Thoracic aorta (tissue), 2 donors: Measurements from ENCODE around the gene PUM2. TPM values are rescaled to one million over a fixed set of nuclear protein-coding genes. Genes with fewer than 3 reads are reported as not detected.
"Not testable (repeated sequence)": the region's sequence is repeated elsewhere in the genome, so short reads cannot be mapped to it uniquely, and the experiment has no call there.

ENCODE experiments used
- ATAC-seq: fragments of 150-250 bp; one replicate; pipeline ENCODE4 v1.8.0; 2017; ENCODE audit warnings: low read depth; ENCODE audit not compliant: insufficient number of reproducible peaks, low FRiP score
- DNase-seq: peaks from one replicate; pipeline ENCODE4 v3.0.0-alpha.2; 2020; ENCODE audit warnings: low spot score
- H3K27ac ChIP-seq, 2 donors: fragments of 200-600 bp; sonication (generic); 1 replicate in 1 of 2; 2 replicates in 1 of 2; pipeline ENCODE4 v1.5.1; 2016; ENCODE audit warnings: mild to moderate bottlenecking in 2 of 2, moderate library complexity in 2 of 2
- H3K27me3 ChIP-seq: fragments of 200-600 bp; sonication (generic); replicated peaks from 2 replicates; pipeline ENCODE4 v1.6.0; 2016; ENCODE audit warnings: mild to moderate bottlenecking; ENCODE audit not compliant: insufficient read depth
- H3K36me3 ChIP-seq: fragments of 200-600 bp; sonication (generic); one replicate; pipeline ENCODE4 v1.5.1; 2016
- H3K4me1 ChIP-seq, 2 donors: fragments of 200-600 bp; sonication (generic); 1 replicate in 1 of 2; 2 replicates in 1 of 2; pipeline versions ENCODE4 v1.5.1 to v1.6.0; 2016; ENCODE audit warnings: low read depth in 2 of 2, mild to moderate bottlenecking in 1 of 2; ENCODE audit not compliant: control insufficient read depth in 1 of 2
- H3K4me3 ChIP-seq: fragments of 200-600 bp; sonication (generic); 2 replicates; pipeline ENCODE4 v1.5.1; 2016; ENCODE audit warnings: mild to moderate bottlenecking
- H3K9me3 ChIP-seq: fragments of 200-600 bp; sonication (generic); 2 replicates; pipeline ENCODE4 v1.5.1; 2016
- CTCF ChIP-seq: fragments of 200-600 bp; sonication (generic); IDR thresholded peaks from one replicate; pipeline ENCODE4 v1.5.1; 2019; ENCODE audit warnings: antibody characterized with exemption
- total RNA-seq, 2 donors: library from RNA; depleted of rRNA; stranded (reverse); fragments of >200 nt; gene quantifications; one replicate each; pipeline versions ENCODE4 v1.1.0 to v1.2.3, GENCODE V29; 2016

The PUM2 gene
- total RNA-seq, 2 donors from 2014 or later: 45.4 to 88.7 TPM

- DNase-seq (no peak), ATAC-seq (no peak)
- Histone ChIP-seq H3K4me3 (no peak overlapping the region), H3K27me3 (no peaks in the 10 kb centered on the region), H3K36me3 (no peaks in the 10 kb centered on the region), H3K27ac (no peak overlapping the region), H3K9me3 (no peaks in the 10 kb centered on the region), H3K4me1 (no peaks in the 10 kb centered on the region)
- TF ChIP-seq CTCF: no peak
Measured at GRCh38 chr2:20372896-20373640, 22.4 kb upstream of the PUM2 start.

DNA sequence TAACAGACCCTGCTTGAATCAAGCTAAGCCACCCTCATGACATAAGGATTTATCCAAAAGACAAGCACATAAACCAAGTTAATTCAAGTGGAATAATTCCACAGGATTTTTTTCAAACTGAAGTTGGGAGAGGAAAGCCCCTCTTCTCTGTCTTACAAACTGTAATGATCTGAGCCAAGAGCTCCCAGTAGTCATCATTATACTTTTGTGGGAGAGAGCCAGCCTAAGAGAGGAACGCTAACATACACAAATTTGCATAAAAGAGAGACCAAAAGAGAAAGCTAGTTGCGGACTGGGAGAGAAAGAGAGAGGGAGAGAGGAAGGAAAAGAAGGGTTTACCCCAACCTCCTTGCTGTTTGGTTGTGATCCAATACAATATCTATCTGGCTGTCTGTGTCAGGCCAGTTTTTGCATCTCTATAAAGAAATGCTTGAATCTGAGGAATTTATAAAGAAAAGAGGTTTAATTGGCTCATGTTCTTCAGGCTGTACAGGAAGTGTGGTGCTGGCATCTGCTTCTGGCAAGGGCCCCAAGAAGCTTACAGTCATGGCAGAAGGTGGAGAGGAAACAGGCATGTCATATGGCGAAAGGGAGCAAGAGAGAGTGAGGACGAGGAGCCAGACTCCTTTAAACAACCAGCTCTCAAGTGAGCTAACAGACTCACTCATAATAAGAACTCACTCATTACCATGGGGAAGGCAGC is 20.8 kb upstream of the PUM2 start:
- no peak for TF ChIP-seq CTCF
- DNase-seq (no peak), ATAC-seq (no peak)
- Histone ChIP-seq H3K4me1 (no peaks in the 10 kb centered on the region), H3K36me3 (no peaks in the 10 kb centered on the region), H3K4me3 (no peak overlapping the region), H3K27ac (no peak overlapping the region), H3K27me3 (no peaks in the 10 kb centered on the region), H3K9me3 (no peaks in the 10 kb centered on the region)

DNA sequence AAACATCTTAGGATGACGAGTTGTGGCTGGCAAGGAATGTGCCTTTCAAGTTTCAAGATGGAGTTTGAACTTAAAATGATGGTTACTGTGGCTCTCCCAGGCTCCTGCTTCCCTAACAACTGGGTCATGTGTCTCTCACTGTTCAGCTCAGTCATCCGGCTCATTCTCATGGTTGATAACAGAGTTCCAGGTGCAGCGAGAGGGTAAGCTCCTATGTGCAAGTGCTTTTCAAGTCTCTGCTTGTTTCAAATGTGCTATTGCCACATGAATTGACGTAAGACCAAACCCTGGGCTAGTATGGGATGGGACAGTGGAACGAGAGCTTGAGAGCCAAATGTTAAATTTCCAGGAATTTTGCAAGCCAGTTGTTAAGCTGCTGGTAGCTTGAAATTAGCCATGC is 19.5 kb upstream of the PUM2 start:
- no peak for DNase-seq
- Histone ChIP-seq H3K9me3 (no peaks in the 10 kb centered on the region), H3K4me1 (no peaks in the 10 kb centered on the region), H3K36me3 (no peaks in the 10 kb centered on the region), H3K4me3 (no peak overlapping the region), H3K27me3 (no peaks in the 10 kb centered on the region), H3K27ac (no peak overlapping the region)
- ATAC-seq: no peak
- no peak for TF ChIP-seq CTCF

DNA sequence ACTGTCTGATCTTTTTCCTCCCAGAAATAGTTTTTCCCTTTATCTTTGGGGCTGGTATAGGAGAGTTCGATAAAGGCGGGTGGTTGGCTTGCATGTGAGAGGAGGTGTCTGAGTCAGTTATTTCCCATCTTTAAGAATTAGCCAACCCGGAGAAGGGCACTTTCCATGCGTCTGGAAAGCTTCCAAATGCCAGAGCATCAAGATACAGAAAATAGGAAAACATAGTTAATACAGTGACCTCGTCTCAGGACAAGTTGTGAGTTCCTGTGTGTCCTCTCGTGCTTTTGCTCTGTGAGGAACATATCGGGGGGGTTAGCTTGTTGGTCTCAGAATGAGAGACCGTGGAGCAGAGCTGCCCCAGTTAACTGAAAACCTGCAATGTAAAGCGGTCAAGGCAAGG is 18.7 kb upstream of the PUM2 start:
- Histone ChIP-seq H3K27me3 (no peaks in the 10 kb centered on the region), H3K4me1 (no peaks in the 10 kb centered on the region), H3K27ac (no peak overlapping the region), H3K4me3 (no peak overlapping the region), H3K9me3 (no peaks in the 10 kb centered on the region), H3K36me3 (no peaks in the 10 kb centered on the region)
- DNase-seq (no peak), ATAC-seq (no peak)
- no peak for TF ChIP-seq CTCF

- Histone ChIP-seq H3K27ac (no peak overlapping the region), H3K4me3 (no peak overlapping the region), H3K9me3 (no peaks in the 10 kb centered on the region), H3K27me3 (no peaks in the 10 kb centered on the region), H3K36me3 (no peaks in the 10 kb centered on the region), H3K4me1 (no peaks in the 10 kb centered on the region)
- TF ChIP-seq CTCF: no peak
- ATAC-seq: no peak
- no peak for DNase-seq
Measured at GRCh38 chr2:20368706-20369105, 18.1 kb upstream of the PUM2 start.

DNA sequence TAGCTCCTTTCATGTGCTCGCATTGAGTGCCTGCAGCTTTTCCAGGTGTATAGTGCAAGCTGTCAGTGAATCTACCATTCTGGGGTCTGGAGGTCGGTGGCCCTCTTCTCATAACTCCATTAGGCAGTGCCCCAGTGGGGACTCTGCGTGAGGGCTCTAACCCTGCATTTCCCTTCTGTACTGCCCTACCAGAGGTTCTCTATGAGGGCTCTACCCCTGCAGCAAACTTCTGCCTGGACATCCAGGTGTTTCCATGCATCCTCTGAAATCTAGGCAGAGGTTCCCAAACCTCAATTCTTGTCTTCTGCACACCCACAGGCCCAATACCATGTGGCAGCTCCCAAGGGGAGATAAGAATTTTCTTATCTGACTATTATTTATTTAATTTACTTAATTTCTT is 17.3 kb upstream of the PUM2 start:
- H3K27me3 ChIP-seq, DNase-seq, ATAC-seq, H3K27ac ChIP-seq, H3K4me3 ChIP-seq, H3K36me3 ChIP-seq, H3K4me1 ChIP-seq, H3K9me3 ChIP-seq: not testable (repeated sequence)
